Epithelial cell of esophagus (primary cell): Measurements from ENCODE around the gene DIO3.

Experiments
- DNase-seq: peaks from one replicate; pipeline ENCODE4 v3.0.0; 2010; ENCODE audit warnings: low read depth
- H3K4me3 ChIP-seq: 2 replicates; pipeline ENCODE4 v1.5.1; 2011; ENCODE audit warnings: mild to moderate bottlenecking, low read length, control low read depth
- CTCF ChIP-seq: IDR thresholded peaks from 2 replicates; pipeline ENCODE4 v1.5.1; 2011; ENCODE audit warnings: low read depth, mild to moderate bottlenecking, low read length, control low read depth, inconsistent platforms; ENCODE audit not compliant: insufficient read depth; ENCODE audit errors: missing control alignments

Gene DIO3

GRCh38 chr14:101561145-101561896 lies at the start of gene DIO3:
Gene DIO3, plus strand, starts transcription at chr14:101561495.
- DNase-seq = no peak
- no peak within 1 kb of the TSS for H3K4me3 ChIP-seq
- no peak for TF ChIP-seq CTCF

- H3K4me3 ChIP-seq = no peak overlapping the region
- no peak for TF ChIP-seq CTCF
- DNase-seq = no peak
These were observed 49.5 kb upstream of the DIO3 start for GRCh38 chr14:101511620-101512375.

GRCh38 chr14:101512376-101512695 lies 49.0 kb upstream of the DIO3 start:
- no peak overlapping the region for H3K4me3 ChIP-seq
- no peak for DNase-seq
- TF ChIP-seq CTCF = no peak

- no peak for TF ChIP-seq CTCF
- no peak for DNase-seq
- no peak overlapping the region for H3K4me3 ChIP-seq
These were observed 47.2 kb upstream of the DIO3 start for GRCh38 chr14:101514136-101514535.

- no peak for DNase-seq
- H3K4me3 ChIP-seq = no peak overlapping the region
- no peak for TF ChIP-seq CTCF
These were observed 44.9 kb upstream of the DIO3 start for GRCh38 chr14:101516401-101516800.

- H3K4me3 ChIP-seq = no peak overlapping the region
- TF ChIP-seq CTCF = no peak
- no peak for DNase-seq
These were observed 42.5 kb upstream of the DIO3 start for GRCh38 chr14:101518611-101519473.
